DMS153 treated with DMSO at 0.1 percent for 48 hours (cell line): ENCODE measurements around the gene SLC36A3.
"Not testable (repeated sequence)": the region's sequence is repeated elsewhere in the genome, so short reads cannot be mapped to it uniquely, and the experiment has no call there.

Source experiments
- DNase-seq: peaks from one replicate; lab custom pipeline; 2025; ENCODE audit not compliant: unreplicated experiment; lab: John Stamatoyannopoulos, UW

The SLC36A3 gene

DNA sequence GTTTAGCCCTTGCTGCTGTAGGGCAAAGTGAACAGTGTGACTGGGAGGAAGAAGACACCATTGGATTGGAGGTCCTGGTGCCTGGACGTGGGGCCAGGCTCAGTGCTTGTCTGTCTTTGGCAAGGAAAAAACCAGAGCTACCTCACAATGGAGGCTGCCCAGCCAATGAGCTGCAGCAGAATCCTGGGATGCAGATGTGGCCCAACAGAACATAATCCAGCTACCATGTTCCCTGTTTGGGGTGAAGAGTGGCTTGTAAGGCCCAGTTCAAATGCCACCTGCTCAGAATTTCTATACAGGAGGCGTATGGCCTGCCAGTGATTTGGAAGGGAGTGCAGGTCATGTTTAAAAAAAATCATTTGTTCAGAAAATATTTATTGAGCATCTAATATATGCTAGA, at the start of gene SLC36A3:
TSS of gene SLC36A3 (minus strand) at position 101 of the 400 bp plus-strand sequence. CDS start 412 bp downstream, outside the sequence.
- no peak for DNase-seq

- no peak for DNase-seq
These were observed 48.1 kb upstream of the SLC36A3 start for GRCh38 chr5:151351671-151352070.

DNA sequence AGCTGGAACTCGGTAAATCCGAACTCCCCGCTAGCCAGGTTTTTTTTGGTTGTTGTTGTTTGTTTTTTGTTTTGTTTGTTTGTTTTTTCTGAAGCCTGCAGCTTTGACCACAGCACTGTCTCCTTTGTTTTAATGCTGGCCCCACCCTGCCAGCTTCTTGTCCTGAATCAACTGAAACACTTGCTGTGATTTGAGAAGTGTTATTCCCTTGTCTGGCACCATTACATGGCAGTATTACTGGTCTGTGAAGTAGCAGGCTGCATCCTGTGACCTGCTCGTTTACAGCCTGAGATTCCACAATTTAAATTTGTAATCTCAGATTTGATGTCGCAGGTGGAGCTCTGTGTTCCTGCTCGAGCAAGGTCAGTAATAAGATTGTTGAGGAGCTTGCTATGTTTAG, 45.2 kb upstream of the SLC36A3 start:
- no peak for DNase-seq

GRCh38 chr5:151347369-151347768, 43.8 kb upstream of the SLC36A3 start, which contains the start of gene SLC36A2:
Gene SLC36A2 (minus strand): TSS chr5:151347559. CDS start chr5:151347460, 99 bp downstream.
- DNase-seq, result no peak

DNA sequence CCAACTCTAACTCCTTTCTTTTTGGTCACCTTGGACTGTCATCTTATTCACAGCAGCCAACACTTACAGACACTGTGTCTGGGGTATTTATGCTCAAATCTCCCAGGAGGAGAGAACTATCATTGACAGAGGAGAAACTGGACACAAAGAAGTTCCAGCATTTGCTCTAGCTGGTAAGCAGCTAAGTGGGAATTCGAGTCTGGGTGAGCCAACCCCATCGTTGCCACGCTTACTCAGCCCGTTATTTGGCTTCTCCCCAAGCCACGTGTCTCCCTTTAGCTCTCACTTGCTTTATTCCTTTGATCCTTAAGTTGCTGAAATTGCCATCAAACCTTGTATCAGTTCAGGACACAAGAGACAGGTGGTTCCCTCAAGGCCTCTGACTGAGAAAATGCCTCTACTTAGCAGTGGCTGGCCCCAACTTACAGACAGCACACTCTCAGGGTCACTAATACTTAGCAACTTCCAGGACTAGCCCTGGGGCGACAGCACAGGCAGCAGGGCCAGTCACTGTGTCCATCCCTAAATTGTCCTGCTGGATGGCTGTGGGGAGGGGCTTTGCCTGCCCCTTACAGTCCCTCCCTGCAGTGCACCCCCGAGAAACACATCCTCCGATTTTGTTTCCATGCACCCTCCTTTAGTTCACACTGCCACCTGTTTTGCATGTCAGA, 42.4 kb upstream of the SLC36A3 start:
- DNase-seq, result no peak

DNA sequence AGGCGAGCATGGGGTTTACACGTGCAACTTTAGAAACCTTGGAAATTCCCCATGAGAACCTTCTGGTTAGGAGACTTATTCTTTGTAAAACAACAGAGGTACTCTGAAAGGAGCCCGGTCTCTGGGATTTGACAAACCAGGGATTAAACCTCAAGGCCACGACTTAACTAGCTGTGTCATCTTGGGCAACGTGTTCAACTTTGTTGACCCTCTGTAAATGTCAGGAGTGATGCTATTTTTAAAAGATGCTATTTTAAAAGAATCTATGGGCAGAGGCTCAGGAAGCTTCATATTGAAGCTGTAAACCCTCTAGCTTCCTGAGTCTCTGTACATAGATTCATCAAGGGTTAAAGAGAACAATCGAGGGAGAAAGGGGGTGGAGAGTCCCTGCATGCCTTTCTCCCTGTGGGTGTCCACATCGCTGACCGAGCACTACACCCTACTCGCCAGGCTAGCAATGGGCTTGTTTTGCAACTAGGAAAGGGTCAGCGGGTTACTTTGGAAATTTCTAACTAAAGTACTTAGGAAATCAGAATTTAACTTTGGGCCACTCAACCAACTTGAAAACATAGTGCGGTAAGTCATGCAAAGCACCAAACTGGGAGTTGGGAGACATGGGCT, 41.7 kb upstream of the SLC36A3 start:
- DNase-seq, result no peak

DNA sequence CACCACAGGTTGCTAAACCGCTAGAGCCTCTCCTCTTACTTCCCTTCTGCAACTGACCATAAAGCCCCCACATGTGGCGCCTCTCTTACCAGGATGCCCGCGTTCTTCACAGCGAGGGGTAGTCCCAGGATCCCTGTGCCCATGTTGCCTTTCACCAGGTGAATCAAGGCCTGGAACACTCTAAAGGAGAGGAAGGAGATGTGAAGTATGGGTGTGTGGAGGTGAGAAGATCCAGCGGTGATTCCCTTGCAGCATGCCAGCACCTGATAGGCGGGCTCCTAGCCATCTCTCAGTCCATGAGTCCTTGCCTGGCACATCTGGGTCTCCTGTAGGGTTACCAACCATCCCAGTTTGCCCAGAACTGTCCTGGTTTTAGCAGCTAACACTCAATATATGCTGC, 40.5 kb upstream of the SLC36A3 start:
- no peak for DNase-seq

DNA sequence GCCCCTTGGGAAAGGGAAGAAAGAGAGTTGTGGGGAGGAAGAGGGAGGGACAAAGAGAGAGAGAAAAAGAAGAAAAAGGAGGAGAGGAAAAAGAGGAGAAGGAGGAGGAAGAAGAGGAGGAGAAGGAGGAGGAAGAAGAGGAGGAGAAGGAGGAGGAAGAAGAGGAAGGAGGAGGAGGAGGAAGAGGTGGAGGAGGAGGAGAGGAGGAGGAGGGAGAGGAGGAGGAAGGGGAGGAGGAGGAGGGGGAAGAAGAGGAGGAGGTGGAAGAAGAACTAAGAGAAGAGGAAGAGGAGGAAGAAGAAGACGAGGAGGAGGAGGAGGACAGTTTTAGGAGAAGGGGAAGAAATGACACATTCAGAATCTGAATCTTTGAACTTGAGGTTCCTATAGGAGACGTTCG, 36.4 kb upstream of the SLC36A3 start:
- DNase-seq, result no peak

DNA sequence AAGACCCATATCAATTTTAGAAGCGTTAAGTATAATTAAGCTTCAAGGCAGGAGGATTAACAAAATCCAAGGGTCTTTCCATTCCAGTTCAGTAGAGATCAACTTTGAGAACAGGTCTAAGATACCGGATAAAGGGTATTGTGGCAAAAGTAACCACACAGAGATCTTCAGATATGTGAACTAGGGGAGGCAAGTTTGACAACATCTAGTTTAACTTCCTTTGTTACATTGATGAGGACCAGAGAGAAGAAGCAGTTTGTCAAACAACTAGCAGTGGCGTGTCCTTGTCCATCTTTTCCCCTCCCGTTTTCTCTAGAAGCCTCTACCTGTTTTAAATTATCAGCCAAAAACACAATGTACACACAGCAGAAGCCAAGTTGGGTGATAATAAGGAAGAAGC, 35.2 kb upstream of the SLC36A3 start:
- DNase-seq, result no peak

GRCh38 chr5:151332857-151333256, 29.3 kb upstream of the SLC36A3 start:
- no peak for DNase-seq

DNA sequence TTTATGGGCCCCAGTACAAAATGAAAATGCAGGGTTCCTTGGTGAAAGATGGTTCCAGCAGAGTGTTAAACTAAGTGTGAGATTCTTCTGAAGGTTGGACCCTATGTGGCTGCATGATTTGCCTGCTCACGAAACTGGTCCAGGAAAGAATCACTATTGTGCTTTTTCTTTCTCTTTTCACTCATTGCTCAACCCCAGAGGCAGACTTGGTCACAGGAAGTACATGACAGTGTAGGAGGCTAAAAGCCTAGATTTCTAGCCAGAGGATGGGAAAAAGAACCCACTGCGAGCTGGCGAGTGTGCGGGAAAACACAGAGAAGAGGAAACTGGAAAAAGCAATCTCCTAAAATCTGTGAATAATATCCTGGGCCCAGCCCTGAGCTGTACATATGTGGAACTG, 25.2 kb upstream of the SLC36A3 start:
- no peak for DNase-seq

DNA sequence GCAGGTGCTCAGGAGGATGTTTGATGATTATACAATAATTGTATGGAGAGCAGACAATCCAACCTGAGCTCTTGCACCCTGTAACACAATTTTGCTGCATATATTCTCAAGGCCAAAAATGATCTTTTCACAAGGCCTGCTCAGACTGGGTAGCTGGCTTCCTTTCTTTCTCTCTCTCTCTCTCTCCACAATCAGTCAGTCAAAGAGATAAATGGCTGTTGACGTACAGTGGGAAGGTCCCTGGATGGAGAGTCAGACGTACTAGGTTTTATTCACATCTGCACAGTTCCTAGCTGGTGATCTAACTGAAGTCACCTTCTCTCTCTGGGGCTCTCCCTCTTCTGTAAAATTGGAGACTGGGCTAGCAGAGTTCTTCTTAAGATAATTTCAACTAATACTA, 24.0 kb upstream of the SLC36A3 start:
- no peak for DNase-seq

DNA sequence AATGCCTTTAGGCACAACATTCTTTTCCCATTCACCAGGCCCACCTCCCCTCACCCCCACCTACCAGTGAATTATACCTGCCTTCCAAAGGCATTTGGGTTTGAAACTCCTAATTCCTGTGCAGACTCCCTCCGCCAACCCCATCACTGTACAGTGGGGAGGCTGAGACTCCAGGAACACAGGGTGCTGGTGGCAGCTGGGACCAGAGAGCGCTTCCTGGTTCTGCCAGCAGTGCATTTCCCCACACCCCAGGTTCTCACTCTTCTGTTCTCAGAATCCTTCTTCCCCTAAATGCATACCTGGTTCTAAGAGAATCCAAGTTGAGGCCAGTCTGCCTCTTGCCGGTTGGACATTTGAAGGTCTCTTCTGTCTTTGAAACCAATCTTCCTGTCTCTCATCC, 22.7 kb upstream of the SLC36A3 start:
- DNase-seq, result no peak

GRCh38 chr5:151320481-151320880, 16.9 kb upstream of the SLC36A3 start:
- no peak for DNase-seq

GRCh38 chr5:151318850-151319732, 15.5 kb upstream of the SLC36A3 start:
- DNase-seq, result no peak

- no peak for DNase-seq
These were observed 14.3 kb upstream of the SLC36A3 start for GRCh38 chr5:151317871-151318270.

DNA sequence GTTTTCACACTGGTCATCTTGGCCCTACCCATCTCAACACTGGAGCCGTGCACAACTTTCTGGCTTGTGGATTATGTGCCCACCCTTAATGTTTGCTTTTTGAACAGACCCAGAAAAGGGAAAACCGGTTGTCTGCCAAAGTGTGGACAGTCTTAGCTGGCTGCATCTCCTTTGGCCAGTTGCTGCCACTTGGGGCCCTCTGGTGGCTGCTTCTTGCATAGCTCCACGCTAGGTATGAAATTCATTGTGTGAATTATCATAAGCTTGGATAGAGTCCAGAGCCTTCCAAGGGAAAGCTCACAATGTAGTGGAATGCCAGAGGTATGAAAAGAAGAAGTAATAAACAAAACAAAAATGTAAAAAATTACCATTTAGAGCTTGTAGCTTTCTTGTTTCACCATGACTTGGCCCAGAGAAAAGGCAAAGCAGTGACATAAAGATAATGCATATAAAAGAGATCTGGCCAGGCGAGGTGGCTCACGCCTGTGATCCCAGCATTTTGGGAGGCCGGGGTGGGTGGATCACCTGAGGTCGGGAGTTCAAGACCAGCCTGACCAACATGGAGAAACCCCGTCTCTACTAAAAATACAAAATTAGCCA, 12.5 kb upstream of the SLC36A3 start:
- DNase-seq, result peak; percentile 4

DNA sequence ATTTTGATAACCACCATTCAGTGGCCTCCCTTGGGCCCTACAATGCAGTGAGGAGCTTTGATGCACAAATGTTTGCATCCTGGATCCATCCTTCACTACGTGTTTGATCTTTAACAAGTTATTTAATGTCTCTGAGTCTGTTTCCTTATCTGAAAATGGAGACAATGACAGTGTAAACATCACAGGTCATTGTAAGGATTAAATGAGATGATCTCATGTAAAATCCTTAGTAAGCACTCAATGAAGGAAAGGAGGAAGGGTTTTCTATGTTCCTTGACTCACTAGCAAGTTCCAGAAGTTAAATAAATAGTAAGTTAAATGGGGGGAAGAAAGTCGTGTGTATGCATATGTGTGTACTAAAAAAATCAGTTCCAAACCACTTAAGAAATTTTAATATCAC, 9.8 kb upstream of the SLC36A3 start:
- DNase-seq, result no peak

DNA sequence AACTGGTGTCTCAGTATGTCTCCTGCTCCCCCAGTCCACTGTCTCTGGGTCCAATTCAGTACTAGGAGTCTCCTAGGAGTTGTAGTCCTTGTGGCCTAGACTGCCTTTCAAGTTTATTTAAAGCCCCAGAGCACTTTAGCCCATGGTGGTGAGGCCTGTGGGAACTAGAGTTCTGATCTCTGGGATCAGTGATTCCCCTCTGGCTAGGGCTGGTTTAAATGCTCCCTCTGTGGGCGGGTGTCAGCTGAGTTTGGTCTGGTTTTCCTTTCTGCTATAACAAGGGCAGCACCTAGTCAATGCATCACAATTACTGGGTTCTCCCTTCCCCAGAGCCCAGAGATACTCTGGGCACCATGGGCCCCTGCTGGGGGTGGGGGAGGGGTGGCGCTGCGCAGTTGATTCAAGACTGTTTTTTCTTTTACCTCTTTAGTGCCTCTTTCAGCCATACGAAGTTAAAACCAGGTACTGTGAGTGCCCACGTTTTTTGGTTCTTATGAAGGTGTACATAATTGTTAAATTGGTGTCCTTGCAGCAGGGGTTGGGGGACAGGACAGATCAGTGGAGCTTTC, 9.3 kb upstream of the SLC36A3 start:
- no peak for DNase-seq

GRCh38 chr5:151310932-151311331, 7.4 kb upstream of the SLC36A3 start:
- no peak for DNase-seq

- DNase-seq, result not testable (repeated sequence)
These were observed 6.3 kb upstream of the SLC36A3 start for GRCh38 chr5:151309821-151310220.
